SU-DHL-6 (cell line): ENCODE measurements around the gene GFRAL.
"Not testable (repeated sequence)": the region's sequence is repeated elsewhere in the genome, so short reads cannot be mapped to it uniquely, and the experiment has no call there.

ENCODE experiments used
- H2AFZ ChIP-seq: fragments of 200-600 bp; sonication (generic); 2 replicates; pipeline ENCODE4 v1.6.1; 2014; ENCODE audit warnings: low read depth, mild to moderate bottlenecking, moderate library complexity, mixed read lengths, antibody characterized with exemption, low read length; ENCODE audit not compliant: severe bottlenecking
- H3F3A ChIP-seq: fragments of 200-600 bp; shearing (Covaris generic); 2 replicates; pipeline ENCODE4 v1.6.0; 2016; ENCODE audit warnings: antibody characterized with exemption, mild to moderate bottlenecking; ENCODE audit not compliant: insufficient read depth
- H3K27ac ChIP-seq: fragments of 200-600 bp; sonication (generic); 2 replicates; pipeline ENCODE4 v1.5.1; 2016; ENCODE audit warnings: low read depth, mild to moderate bottlenecking, low read length, moderate library complexity, mixed read lengths
- H3K27me3 ChIP-seq: fragments of 200-600 bp; sonication (generic), shearing (Covaris generic); 2 replicates; pipeline ENCODE4 v1.6.0; 2014; ENCODE audit warnings: mild to moderate bottlenecking, low read length
- H3K36me3 ChIP-seq: fragments of 200-600 bp; sonication (generic); 2 replicates; pipeline ENCODE4 v1.6.1; 2014; ENCODE audit warnings: mild to moderate bottlenecking, low read length, mixed read lengths
- H3K4me2 ChIP-seq: fragments of 300-600, 200-600 bp; shearing (Covaris generic), sonication (generic); 2 replicates; pipeline ENCODE4 v1.6.0; 2014; ENCODE audit warnings: low read length, low read depth, mild to moderate bottlenecking; ENCODE audit not compliant: poor library complexity, severe bottlenecking
- H3K4me3 ChIP-seq: fragments of 200-600 bp; sonication (generic); 2 replicates; pipeline ENCODE4 v1.5.1; 2014; ENCODE audit warnings: antibody characterized with exemption, low read length, mild to moderate bottlenecking, mixed read lengths; ENCODE audit not compliant: insufficient read depth, poor library complexity, severe bottlenecking
- H3K79me2 ChIP-seq: fragments of 200-600 bp; sonication (generic); 2 replicates; pipeline ENCODE4 v1.6.1; 2014; ENCODE audit warnings: mild to moderate bottlenecking, low read length, moderate library complexity; ENCODE audit not compliant: insufficient read depth
- H3K9ac ChIP-seq: fragments of 200-600 bp; sonication (generic); 2 replicates; pipeline ENCODE4 v1.7.0; 2014; ENCODE audit warnings: mild to moderate bottlenecking, low read length
- H3K9me2 ChIP-seq: fragments of 200-600 bp; sonication (generic); replicated peaks from 2 replicates; pipeline ENCODE4 v1.6.1; 2014; ENCODE audit warnings: low read length; ENCODE audit not compliant: insufficient read depth
- H3K9me3 ChIP-seq: fragments of 200-600 bp; sonication (generic); 2 replicates; pipeline ENCODE4 v1.6.1; 2014; ENCODE audit warnings: low read length, mixed read lengths; ENCODE audit not compliant: insufficient read depth
- H4K20me1 ChIP-seq: fragments of 200-600 bp; sonication (generic); 2 replicates; pipeline ENCODE4 v1.6.1; 2014; ENCODE audit warnings: low read depth, mild to moderate bottlenecking, antibody characterized with exemption, low read length, moderate library complexity, mixed read lengths
- EZH2phosphoT487 ChIP-seq: fragments of 200-600 bp; sonication (generic), shearing (Covaris generic); conservative IDR thresholded peaks from 2 replicates; pipeline ENCODE4 v1.6.1; 2018; ENCODE audit warnings: mild to moderate bottlenecking, antibody characterized with exemption, low read length, moderate library complexity, mixed read lengths
- TF ChIP-seq, protein P1 (sequence below): fragments of 200-600 bp; sonication (generic); IDR thresholded peaks from one replicate; pipeline ENCODE4 v1.5.1; 2017; ENCODE audit warnings: antibody characterized with exemption, mild to moderate bottlenecking, low read length, moderate library complexity; ENCODE audit not compliant: insufficient read depth, poor library complexity, severe bottlenecking

GFRAL gene

DNA sequence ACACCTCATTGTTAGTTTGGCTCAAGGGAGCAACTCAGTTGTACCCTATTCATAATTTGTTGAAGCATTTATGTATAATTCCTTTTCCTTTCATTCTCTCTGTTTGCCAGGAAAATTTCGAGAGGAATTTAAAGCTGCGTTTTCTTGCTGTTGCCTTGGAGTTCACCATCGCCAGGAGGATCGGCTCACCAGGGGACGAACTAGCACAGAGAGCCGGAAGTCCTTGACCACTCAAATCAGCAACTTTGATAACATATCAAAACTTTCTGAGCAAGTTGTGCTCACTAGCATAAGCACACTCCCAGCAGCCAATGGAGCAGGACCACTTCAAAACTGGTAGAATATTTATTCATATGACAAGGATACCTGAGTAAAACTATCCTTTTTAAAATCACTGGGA is 45.2 kb upstream of the GFRAL start:
- H3K79me2 ChIP-seq: no peaks in the 10 kb centered on the region

DNA sequence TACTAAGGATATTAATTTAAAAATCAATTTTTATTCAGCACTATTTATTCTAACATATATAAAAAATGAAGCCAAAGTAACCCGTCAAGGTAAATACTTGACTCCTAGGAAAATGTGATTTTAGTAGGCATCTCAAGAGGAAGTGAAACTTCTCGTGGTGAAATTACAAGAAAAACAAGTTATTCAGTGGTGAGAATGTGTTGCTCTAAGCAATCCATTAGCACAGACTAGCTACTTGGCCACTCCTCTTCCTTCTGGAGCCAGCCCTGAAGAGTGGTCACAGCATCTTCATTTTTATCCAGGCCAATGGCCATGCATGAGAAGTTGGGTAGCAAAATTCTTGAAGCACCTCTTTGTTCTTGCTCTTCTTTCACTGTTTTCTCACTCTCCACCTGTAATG is 40.4 kb upstream of the GFRAL start:
- Histone ChIP-seq H3K9me3 (no peaks in the 10 kb centered on the region), H3K4me2 (no peak overlapping the region), H3K4me3 (no peak overlapping the region), H2AFZ (no peak overlapping the region), H3K9me2 (0 out of 2 replicates have a peak, but pooled peaks cover 2% of the 10 kb centered on the region), H3K27ac (no peak overlapping the region), H3K27me3 (no peaks in the 10 kb centered on the region), H3K36me3 (no peaks in the 10 kb centered on the region), H4K20me1 (no peaks in the 10 kb centered on the region), H3K79me2 (no peaks in the 10 kb centered on the region), H3K9ac (no peak overlapping the region), H3F3A (no peaks in the 10 kb centered on the region)
- no peak for TF ChIP-seq EZH2phosphoT487
- TF ChIP-seq, protein P1, sequence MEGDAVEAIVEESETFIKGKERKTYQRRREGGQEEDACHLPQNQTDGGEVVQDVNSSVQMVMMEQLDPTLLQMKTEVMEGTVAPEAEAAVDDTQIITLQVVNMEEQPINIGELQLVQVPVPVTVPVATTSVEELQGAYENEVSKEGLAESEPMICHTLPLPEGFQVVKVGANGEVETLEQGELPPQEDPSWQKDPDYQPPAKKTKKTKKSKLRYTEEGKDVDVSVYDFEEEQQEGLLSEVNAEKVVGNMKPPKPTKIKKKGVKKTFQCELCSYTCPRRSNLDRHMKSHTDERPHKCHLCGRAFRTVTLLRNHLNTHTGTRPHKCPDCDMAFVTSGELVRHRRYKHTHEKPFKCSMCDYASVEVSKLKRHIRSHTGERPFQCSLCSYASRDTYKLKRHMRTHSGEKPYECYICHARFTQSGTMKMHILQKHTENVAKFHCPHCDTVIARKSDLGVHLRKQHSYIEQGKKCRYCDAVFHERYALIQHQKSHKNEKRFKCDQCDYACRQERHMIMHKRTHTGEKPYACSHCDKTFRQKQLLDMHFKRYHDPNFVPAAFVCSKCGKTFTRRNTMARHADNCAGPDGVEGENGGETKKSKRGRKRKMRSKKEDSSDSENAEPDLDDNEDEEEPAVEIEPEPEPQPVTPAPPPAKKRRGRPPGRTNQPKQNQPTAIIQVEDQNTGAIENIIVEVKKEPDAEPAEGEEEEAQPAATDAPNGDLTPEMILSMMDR: no peak

More for the DNA sequence above, 45.2 kb upstream of the GFRAL start:
- Histone ChIP-seq H3F3A (no peaks in the 10 kb centered on the region), H3K9ac (no peak overlapping the region), H3K27ac (no peak overlapping the region), H3K4me2 (no peak overlapping the region), H3K4me3 (no peak overlapping the region), H2AFZ (no peak overlapping the region), H3K9me2 (no peaks in the 10 kb centered on the region), H4K20me1 (no peaks in the 10 kb centered on the region), H3K27me3 (no peaks in the 10 kb centered on the region), H3K36me3 (no peaks in the 10 kb centered on the region), H3K9me3 (no peaks in the 10 kb centered on the region)
- TF ChIP-seq EZH2phosphoT487: no peak
- TF ChIP-seq, protein P1: no peak

DNA sequence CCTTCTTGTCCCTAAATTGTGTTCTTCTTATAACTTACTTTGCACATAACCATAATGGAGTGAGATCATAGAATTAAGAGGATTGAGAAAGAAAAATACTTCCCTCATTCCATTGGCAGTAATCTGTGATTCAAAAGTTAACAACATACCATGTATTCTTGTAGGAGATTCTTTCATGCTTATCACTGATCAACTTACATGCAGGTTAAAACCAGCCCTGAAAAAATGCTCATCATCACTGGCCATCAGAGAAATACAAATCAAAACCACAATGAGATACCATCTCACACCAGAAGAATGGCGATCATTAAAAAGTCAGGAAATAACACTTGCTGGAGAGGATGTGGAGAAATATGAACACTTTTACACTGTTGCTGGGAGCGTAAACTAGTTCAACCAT is 36.5 kb upstream of the GFRAL start:
- no peak overlapping the region for H2AFZ ChIP-seq
- H3K27me3 ChIP-seq: no peaks in the 10 kb centered on the region
- 0 out of 2 replicates have a peak, but pooled peaks cover 2% of the 10 kb centered on the region for H3K9me2 ChIP-seq
- H3K36me3 ChIP-seq: no peaks in the 10 kb centered on the region
- TF ChIP-seq EZH2phosphoT487: no peak
- TF ChIP-seq, protein P1: no peak
- H3K4me2 ChIP-seq: no peak overlapping the region
- H3K9me3 ChIP-seq: no peaks in the 10 kb centered on the region
- no peak overlapping the region for H3K9ac ChIP-seq
- no peaks in the 10 kb centered on the region for H4K20me1 ChIP-seq
- H3K27ac ChIP-seq: no peak overlapping the region
- no peaks in the 10 kb centered on the region for H3F3A ChIP-seq
- H3K4me3 ChIP-seq: no peak overlapping the region
- no peaks in the 10 kb centered on the region for H3K79me2 ChIP-seq

DNA sequence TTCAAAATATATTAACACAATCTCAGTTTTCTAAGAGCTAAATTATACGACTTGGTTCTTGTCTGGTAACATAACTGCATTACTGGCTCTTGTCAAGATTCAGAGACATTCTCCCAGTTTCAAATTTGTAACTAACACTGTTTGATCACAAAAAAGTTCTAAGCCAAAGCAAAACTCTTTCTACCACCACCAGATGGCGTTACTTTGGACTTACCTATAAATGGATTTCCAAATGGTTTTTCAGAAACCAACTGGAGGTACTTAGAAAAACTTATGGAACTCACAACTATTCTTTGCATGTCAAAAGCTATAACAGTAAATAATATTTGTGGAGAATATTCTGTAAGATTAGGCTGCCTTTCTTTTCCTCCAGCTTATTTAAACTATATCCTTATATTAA is 34.2 kb upstream of the GFRAL start:
- no peaks in the 10 kb centered on the region for H3F3A ChIP-seq
- H2AFZ ChIP-seq: no peak overlapping the region
- no peaks in the 10 kb centered on the region for H3K36me3 ChIP-seq
- no peak for TF ChIP-seq EZH2phosphoT487
- TF ChIP-seq, protein P1: peak; percentile 33
- H3K27ac ChIP-seq: no peak overlapping the region
- 0 out of 2 replicates have a peak, but pooled peaks cover 2% of the 10 kb centered on the region for H3K9me2 ChIP-seq
- no peaks in the 10 kb centered on the region for H3K79me2 ChIP-seq
- no peaks in the 10 kb centered on the region for H3K9me3 ChIP-seq
- H3K4me2 ChIP-seq: no peak overlapping the region
- no peaks in the 10 kb centered on the region for H3K27me3 ChIP-seq
- no peaks in the 10 kb centered on the region for H4K20me1 ChIP-seq
- H3K4me3 ChIP-seq: no peak overlapping the region
- no peak overlapping the region for H3K9ac ChIP-seq

DNA sequence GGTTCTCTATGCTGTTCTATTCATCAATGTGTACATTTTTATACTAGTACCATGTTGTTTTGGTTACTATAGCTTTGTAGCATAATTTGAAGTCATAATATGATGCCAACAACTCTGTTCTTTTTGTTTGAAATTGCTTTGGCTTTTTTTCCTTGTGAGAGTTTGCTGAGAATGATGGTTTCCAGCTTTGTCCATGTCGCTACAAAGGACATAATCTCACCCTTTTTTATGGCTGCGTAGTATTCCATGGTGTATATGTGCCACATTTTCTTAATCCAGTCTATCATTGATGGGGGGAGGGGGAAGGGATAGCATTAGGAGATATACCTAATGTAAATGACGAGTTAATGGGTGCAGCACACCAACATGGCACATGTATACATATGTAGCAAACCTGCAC is 30.1 kb upstream of the GFRAL start:
- not testable (repeated sequence) for H3K4me2 ChIP-seq, H3F3A ChIP-seq, H3K27me3 ChIP-seq, H2AFZ ChIP-seq, H3K9ac ChIP-seq, H3K9me3 ChIP-seq, H3K27ac ChIP-seq, H3K36me3 ChIP-seq, H3K9me2 ChIP-seq, H3K79me2 ChIP-seq, H3K4me3 ChIP-seq, H4K20me1 ChIP-seq
